Measurements from ENCODE around the gene TMEM243. TPM values are rescaled to one million over a fixed set of nuclear protein-coding genes. Genes with fewer than 3 reads are reported as not detected.

The TMEM243 gene
- total and polyA plus RNA-seq, 2 experiments from 2014 or later: 44.5 to 82.5 TPM

GRCh38 chr7:87187120-87187519 is 32.4 kb downstream of the TMEM243 start (continued):
- TF ChIP-seq ZNF462 (CRISPR knock-in tag; IDR thresholded peaks at IDR 0.05) (no peak), POLR2AphosphoS5 (IDR thresholded peaks at IDR 0.05; ENCODE audit: low read depth) (no peak), CREB1 (CRISPR knock-in tag; IDR thresholded peaks at IDR 0.05; ENCODE audit: low read depth) (no peak), STAT1 (IDR thresholded peaks at IDR 0.05; ENCODE audit: unreplicated experiment) (no peak)

GRCh38 chr7:87179180-87179579 is 40.4 kb downstream of the TMEM243 start:
- Histone ChIP-seq H3K4me2 (no peak overlapping the region), H3K27ac (ENCODE audit: low read depth) (no peak overlapping the region), H3K79me2 (replicated peaks; ENCODE audit: insufficient read depth) (peaks cover 26% of the 10 kb centered on the region), H3K9me2 (ENCODE audit: insufficient read depth) (no peaks in the 10 kb centered on the region), H2AFZ (no peak overlapping the region), H3K36me3 (ENCODE audit: insufficient read depth) (peaks cover 67% of the 10 kb centered on the region), H3F3A (replicated peaks; ENCODE audit: low read depth) (no peaks in the 10 kb centered on the region), H3K4me3 (no peak overlapping the region), H4K20me1 (replicated peaks; ENCODE audit: insufficient read depth) (peaks cover 8% of the 10 kb centered on the region; the same call in 1 of the 2 replicates), H3K27me3 (ENCODE audit: insufficient read depth) (no peaks in the 10 kb centered on the region), H3K4me1 (ENCODE audit: insufficient read depth) (no peaks in the 10 kb centered on the region)
- no peaks in the 10 kb centered on the region for H3K27me3 Mint-ChIP-seq (ENCODE audit: insufficient read depth, low read depth, poor library complexity)
- no peaks in the 10 kb centered on the region for H3K4me1 Mint-ChIP-seq
- H3K36me3 Mint-ChIP-seq (ENCODE audit: low read depth): peaks cover 75% of the 10 kb centered on the region
- no peaks in the 10 kb centered on the region for H3K9me3 Mint-ChIP-seq
- no peak overlapping the region for H3K27ac Mint-ChIP-seq
- DNase-seq (ENCODE audit: low spot score) (no peak), ATAC-seq (no peak)
- no peak overlapping the region for H3K4me3 Mint-ChIP-seq
- TF ChIP-seq CTCF (conservative IDR thresholded peaks at IDR 0.05; ENCODE audit: low read depth in 2 of 2) (no peak), ETS1 (IDR thresholded peaks at IDR 0.05) (no peak), STAT1 (IDR thresholded peaks at IDR 0.05; ENCODE audit: unreplicated experiment) (no peak), NANOG (IDR thresholded peaks at IDR 0.05; ENCODE audit: borderline replicate concordance) (no peak), ZNF462 (CRISPR knock-in tag; IDR thresholded peaks at IDR 0.05) (no peak)

Measured in GM23338 (cell line).